C4-2B (cell line): ENCODE measurements around the gene AFF2.

Experiments used
- ZFX ChIP-seq: fragments of 450-650 bp; IDR thresholded peaks from 2 replicates; pipeline ENCODE4 v1.6.1; 2017
- TF ChIP-seq, protein P1 (sequence below): fragments of 450-650 bp; conservative IDR thresholded peaks from 2 replicates; pipeline ENCODE4 v1.5.1; 2017; ENCODE audit warnings: mild to moderate bottlenecking

DNA sequence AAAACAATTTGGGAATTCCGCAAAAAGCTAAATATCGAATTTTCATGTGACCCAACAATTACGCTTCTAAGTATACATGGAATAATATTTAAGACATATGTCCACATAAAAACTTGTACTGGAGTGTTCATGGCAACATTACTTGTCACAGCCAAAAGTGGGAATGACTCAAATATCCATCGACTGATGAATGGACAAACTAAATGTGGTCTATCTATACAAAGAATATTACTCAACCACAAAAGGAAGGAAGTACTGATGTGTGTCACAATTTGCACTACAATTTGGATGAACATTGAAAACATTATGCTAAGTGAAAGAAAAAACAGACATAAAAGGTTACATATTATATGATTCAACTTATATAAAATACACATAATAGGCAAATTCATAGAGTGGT is 71.9 kb downstream of the AFF2 start:
- TF ChIP-seq, protein P1, sequence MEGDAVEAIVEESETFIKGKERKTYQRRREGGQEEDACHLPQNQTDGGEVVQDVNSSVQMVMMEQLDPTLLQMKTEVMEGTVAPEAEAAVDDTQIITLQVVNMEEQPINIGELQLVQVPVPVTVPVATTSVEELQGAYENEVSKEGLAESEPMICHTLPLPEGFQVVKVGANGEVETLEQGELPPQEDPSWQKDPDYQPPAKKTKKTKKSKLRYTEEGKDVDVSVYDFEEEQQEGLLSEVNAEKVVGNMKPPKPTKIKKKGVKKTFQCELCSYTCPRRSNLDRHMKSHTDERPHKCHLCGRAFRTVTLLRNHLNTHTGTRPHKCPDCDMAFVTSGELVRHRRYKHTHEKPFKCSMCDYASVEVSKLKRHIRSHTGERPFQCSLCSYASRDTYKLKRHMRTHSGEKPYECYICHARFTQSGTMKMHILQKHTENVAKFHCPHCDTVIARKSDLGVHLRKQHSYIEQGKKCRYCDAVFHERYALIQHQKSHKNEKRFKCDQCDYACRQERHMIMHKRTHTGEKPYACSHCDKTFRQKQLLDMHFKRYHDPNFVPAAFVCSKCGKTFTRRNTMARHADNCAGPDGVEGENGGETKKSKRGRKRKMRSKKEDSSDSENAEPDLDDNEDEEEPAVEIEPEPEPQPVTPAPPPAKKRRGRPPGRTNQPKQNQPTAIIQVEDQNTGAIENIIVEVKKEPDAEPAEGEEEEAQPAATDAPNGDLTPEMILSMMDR, result no peak
- no peak for TF ChIP-seq ZFX
